Panc1 (cell line): ENCODE data around the gene RASIP1.

Experiments used
- CTCF ChIP-seq: fragments of 450-650 bp; IDR thresholded peaks from 2 replicates; pipeline ENCODE4 v1.5.1; 2017; ENCODE audit warnings: mild to moderate bottlenecking
- POLR2AphosphoS5 ChIP-seq: IDR thresholded peaks from 2 replicates; pipeline ENCODE4 v1.6.1; 2012; ENCODE audit warnings: mild to moderate bottlenecking, low read depth, low read length, moderate library complexity
- SIN3A ChIP-seq: IDR thresholded peaks from 2 replicates; pipeline ENCODE4 v1.6.1; 2012; ENCODE audit warnings: low read depth, mild to moderate bottlenecking, low read length, moderate library complexity, borderline replicate concordance; ENCODE audit not compliant: insufficient read depth
- TCF7L2 ChIP-seq: IDR thresholded peaks from 2 replicates; pipeline ENCODE4 v1.6.1; 2011; ENCODE audit warnings: mild to moderate bottlenecking, low read depth, low read length, inconsistent platforms

GRCh38 chr19:48683349-48683748 lies 57.1 kb downstream of the RASIP1 start:
- TF ChIP-seq CTCF (no peak), SIN3A (no peak), POLR2AphosphoS5 (no peak), TCF7L2 (no peak)
